NT2/D1 (cell line): ENCODE measurements around the gene MTFR2.

ENCODE experiments used
- DNase-seq: peaks from one replicate; pipeline ENCODE4 v3.0.0-alpha.2; 2011; ENCODE audit warnings: low read depth, low spot score
- H3K27me3 ChIP-seq: 2 replicates; pipeline ENCODE4 v1.6.0; 2011; ENCODE audit warnings: mild to moderate bottlenecking; ENCODE audit not compliant: insufficient read length, insufficient read depth
- H3K36me3 ChIP-seq: 2 replicates; pipeline ENCODE4 v1.6.1; 2011; ENCODE audit warnings: mild to moderate bottlenecking, low read length, mixed read lengths; ENCODE audit not compliant: insufficient read depth, insufficient read length
- H3K4me1 ChIP-seq: 2 replicates; pipeline ENCODE4 v1.5.1; 2011; ENCODE audit not compliant: insufficient read depth, insufficient read length
- H3K4me3 ChIP-seq: 2 replicates; pipeline ENCODE4 v1.5.1; 2011; ENCODE audit warnings: low read depth; ENCODE audit not compliant: insufficient read length
- H3K9ac ChIP-seq: 2 replicates; pipeline ENCODE4 v1.6.0; 2011; ENCODE audit warnings: low read depth; ENCODE audit not compliant: insufficient read length
- H3K9me3 ChIP-seq: 2 replicates; pipeline ENCODE4 v1.5.1; 2011; ENCODE audit warnings: mild to moderate bottlenecking, low read length; ENCODE audit not compliant: insufficient read depth
- SUZ12 ChIP-seq: IDR thresholded peaks from 2 replicates; pipeline ENCODE4 v1.6.1; 2011; ENCODE audit not compliant: insufficient read length, insufficient read depth; ENCODE audit errors: extremely low read depth
- YY1 ChIP-seq: IDR thresholded peaks from 2 replicates; pipeline ENCODE4 v1.6.1; 2011; ENCODE audit not compliant: insufficient read length, insufficient read depth
- ZNF274 ChIP-seq: IDR thresholded peaks from 2 replicates; pipeline ENCODE4 v1.6.1; 2011; ENCODE audit warnings: mild to moderate bottlenecking, low read depth, low read length

MTFR2 gene

DNA sequence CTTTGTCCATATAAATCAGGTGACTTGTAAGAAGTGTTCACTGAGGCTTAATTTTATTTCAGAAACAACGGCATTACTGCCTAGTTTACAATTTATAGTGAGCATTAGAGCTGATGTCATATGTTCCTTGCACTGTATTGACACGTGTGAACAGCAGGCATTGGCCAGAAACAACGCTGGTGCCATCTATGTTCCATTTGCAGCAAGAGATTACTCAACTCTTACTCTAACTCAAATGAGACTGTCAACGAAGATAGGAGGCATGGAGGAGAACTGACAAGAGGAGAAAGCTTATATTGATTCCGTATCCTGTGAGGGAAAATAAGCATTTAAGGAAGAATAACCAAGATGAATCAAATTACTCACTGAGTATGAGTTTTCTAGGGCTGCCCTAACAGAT, 48.4 kb downstream of the MTFR2 start:
- Histone ChIP-seq H3K36me3 (no peaks in the 10 kb centered on the region), H3K4me1 (no peaks in the 10 kb centered on the region), H3K27me3 (no peaks in the 10 kb centered on the region), H3K4me3 (no peak overlapping the region), H3K9ac (no peak overlapping the region), H3K9me3 (no peaks in the 10 kb centered on the region)
- TF ChIP-seq SUZ12 (no peak), YY1 (no peak), ZNF274 (no peak)
- no peak for DNase-seq

DNA sequence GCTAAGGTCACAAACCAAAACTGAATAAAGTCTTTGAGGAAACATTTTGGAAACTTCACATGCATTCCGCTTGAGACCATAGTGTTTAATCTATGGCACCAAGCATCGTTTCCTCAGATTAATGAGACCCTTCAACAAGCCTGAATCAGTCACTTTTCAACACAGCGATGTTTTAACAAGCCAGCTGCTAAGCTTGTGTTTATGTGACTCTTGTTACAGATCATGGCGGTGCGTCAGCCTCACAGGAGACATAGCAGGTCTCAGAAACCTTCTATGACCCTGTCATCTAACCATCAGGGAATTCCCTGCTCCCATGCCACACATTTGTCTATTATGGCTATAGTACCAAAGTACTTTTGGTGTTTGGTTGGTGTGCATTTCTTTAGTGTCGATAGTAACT, 57.2 kb downstream of the MTFR2 start:
- H3K4me1 ChIP-seq, result no peaks in the 10 kb centered on the region
- no peak overlapping the region for H3K9ac ChIP-seq
- H3K27me3 ChIP-seq, result no peaks in the 10 kb centered on the region
- H3K36me3 ChIP-seq, result no peaks in the 10 kb centered on the region
- no peak overlapping the region for H3K4me3 ChIP-seq
- H3K9me3 ChIP-seq, result no peaks in the 10 kb centered on the region
- TF ChIP-seq SUZ12, result no peak
- no peak for TF ChIP-seq YY1
- no peak for TF ChIP-seq ZNF274
- no peak for DNase-seq

DNA sequence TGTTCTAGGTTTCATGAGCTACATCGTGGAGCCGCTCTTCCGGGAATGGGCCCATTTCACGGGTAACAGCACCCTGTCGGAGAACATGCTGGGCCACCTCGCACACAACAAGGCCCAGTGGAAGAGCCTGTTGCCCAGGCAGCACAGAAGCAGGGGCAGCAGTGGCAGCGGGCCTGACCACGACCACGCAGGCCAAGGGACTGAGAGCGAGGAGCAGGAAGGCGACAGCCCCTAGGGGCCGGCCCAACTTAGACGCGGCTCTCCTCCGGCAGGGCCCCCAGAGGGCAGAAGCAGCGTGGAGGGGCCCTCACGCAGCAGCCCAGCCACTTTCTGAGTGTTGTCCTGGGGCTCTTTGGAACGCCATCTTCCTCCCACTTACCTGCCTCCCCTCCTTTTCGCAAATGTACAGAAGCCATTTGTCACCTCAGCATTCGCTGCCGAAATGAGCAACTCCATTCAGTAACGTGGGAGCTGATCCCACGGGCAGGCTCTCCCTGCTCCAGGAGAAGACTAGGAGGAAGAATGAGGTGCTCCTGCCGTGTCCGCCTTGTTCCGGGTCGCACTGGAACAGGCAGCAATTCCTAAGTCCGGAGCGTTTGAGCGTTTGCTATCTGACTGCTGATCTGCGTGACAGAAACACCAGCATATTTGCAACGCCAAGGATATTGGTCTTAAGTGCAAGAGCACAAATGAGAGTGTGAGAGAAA, 58.4 kb downstream of the MTFR2 start:
- H3K4me3 ChIP-seq, result no peak overlapping the region
- no peak overlapping the region for H3K9ac ChIP-seq
- no peaks in the 10 kb centered on the region for H3K36me3 ChIP-seq
- no peaks in the 10 kb centered on the region for H3K9me3 ChIP-seq
- no peaks in the 10 kb centered on the region for H3K4me1 ChIP-seq
- TF ChIP-seq SUZ12 (no peak), ZNF274 (no peak), YY1 (no peak)
- no peak for DNase-seq
- no peaks in the 10 kb centered on the region for H3K27me3 ChIP-seq

DNA sequence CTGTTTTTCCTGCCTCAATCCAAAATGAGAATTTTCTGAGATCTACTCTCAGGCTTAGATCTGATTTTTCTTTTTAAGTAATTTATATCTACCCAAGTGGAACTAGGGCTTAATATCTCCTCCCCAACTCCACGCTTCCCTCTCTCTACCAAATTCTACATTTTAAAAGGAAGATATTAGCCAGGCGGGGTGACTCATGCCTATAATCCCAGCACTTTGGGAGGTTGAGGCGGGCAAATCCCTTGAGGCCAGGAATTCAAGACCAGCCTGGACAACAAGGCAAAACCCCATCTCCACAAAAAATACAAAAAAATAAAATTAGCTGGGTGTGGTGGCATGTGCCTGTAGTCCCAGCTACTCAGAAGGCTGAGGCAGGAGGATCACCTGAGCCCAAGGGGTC, 61.0 kb downstream of the MTFR2 start:
- H3K27me3 ChIP-seq, result no peaks in the 10 kb centered on the region
- no peaks in the 10 kb centered on the region for H3K4me1 ChIP-seq
- H3K36me3 ChIP-seq, result no peaks in the 10 kb centered on the region
- TF ChIP-seq SUZ12, result no peak
- TF ChIP-seq ZNF274, result no peak
- no peak for TF ChIP-seq YY1
- no peak overlapping the region for H3K9ac ChIP-seq
- H3K9me3 ChIP-seq, result no peaks in the 10 kb centered on the region
- no peak for DNase-seq
- H3K4me3 ChIP-seq, result no peak overlapping the region

DNA sequence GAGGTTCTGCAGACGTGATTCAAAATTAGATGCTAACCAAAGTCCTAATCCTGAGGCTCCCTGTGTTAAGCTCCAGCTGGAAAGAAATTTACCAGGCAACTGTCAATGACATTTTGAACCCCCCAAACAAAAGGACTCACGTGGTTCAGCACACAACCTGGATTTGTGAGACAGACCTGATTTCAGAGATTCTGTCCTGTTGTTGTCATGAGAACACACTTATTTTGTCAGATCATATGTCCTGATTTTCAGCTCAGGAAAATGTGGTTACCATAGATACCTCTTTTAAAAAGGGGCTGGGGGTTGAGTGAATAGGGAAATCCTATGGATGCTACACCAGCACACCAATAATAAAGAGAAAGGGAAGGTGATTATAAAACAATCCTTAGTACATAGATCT, 61.6 kb downstream of the MTFR2 start:
- Histone ChIP-seq H3K27me3 (no peaks in the 10 kb centered on the region), H3K9me3 (no peaks in the 10 kb centered on the region), H3K4me1 (no peaks in the 10 kb centered on the region), H3K36me3 (no peaks in the 10 kb centered on the region), H3K4me3 (no peak overlapping the region), H3K9ac (no peak overlapping the region)
- no peak for DNase-seq
- no peak for TF ChIP-seq YY1
- TF ChIP-seq ZNF274, result no peak
- TF ChIP-seq SUZ12, result no peak

DNA sequence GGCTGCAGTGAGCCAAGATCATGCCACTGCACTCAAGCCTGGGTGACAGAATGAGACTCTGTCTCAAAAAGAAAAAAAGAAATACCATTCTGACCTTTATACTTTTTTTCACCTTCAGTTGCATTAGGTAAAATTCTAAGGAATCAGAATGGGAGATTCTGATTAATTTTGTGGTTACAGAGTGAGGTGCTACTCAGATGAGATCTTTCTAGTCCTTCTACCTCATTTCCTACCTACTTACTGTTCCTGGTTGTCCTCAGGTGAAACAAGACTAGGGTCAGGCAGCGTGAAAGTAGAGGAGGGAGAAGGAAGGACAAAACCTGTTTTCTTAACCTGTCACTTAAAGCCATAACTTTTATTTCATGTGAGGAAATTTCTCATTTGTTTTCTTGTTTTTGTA, 63.7 kb downstream of the MTFR2 start:
- no peak for DNase-seq
- no peak overlapping the region for H3K9ac ChIP-seq
- H3K27me3 ChIP-seq, result no peaks in the 10 kb centered on the region
- no peaks in the 10 kb centered on the region for H3K36me3 ChIP-seq
- H3K4me3 ChIP-seq, result no peak overlapping the region
- TF ChIP-seq YY1 (no peak), ZNF274 (no peak), SUZ12 (no peak)
- H3K4me1 ChIP-seq, result no peaks in the 10 kb centered on the region
- H3K9me3 ChIP-seq, result no peaks in the 10 kb centered on the region

DNA sequence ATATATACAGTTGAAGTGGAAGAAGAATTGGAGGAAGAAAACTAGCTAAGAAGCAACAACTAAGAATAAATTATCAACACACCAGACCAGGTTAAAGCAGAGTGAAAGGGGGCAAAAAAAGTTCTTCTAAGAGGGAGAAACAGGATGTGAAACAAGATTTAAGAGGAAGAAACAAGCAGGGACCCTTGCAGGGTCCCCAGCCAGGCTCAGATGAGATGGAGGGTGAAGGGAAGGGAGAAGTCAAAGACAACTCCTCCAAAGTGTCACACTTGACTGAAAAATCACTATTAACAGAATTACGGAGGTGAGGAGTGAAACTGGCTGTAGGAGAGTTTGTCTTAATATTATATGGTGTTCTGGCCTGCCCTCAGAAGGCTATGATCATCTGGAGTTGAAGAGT, 65.4 kb downstream of the MTFR2 start:
- Histone ChIP-seq H3K9ac (no peak overlapping the region), H3K4me3 (no peak overlapping the region), H3K36me3 (no peaks in the 10 kb centered on the region), H3K4me1 (no peaks in the 10 kb centered on the region), H3K27me3 (no peaks in the 10 kb centered on the region), H3K9me3 (no peaks in the 10 kb centered on the region)
- TF ChIP-seq YY1 (no peak), SUZ12 (no peak), ZNF274 (no peak)
- DNase-seq, result no peak
